Endothelial cell of hepatic sinusoid (primary cell): ENCODE data around the gene ELAVL2.

Source experiments
- in situ Hi-C: cut with HindIII; loops from 2 replicates; pipeline ENCODE4 v1.10.0; 2017; ENCODE audit warnings: low sequenced_read_pairs

The ELAVL2 gene

DNA sequence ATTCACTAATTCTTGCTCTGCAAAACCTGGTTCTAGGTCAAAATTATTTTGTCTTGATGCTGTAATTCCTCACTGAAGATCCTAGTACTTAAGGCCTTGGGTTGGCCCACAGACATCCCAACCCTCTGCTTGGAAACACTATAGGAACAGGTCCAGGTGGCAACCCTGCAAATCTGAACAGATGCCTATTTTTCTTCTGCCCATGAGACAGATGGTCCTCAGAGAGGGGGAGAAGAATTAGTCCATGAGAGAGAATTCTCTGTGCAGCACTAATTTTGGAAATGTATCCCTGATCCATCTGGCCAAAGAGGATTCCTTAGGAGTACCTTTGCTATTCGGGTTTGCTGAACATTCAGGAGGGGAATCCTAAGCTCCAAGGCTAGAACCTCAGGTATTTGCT is 156.3 kb downstream of the ELAVL2 start:
- in situ Hi-C loops: no loop called here

DNA sequence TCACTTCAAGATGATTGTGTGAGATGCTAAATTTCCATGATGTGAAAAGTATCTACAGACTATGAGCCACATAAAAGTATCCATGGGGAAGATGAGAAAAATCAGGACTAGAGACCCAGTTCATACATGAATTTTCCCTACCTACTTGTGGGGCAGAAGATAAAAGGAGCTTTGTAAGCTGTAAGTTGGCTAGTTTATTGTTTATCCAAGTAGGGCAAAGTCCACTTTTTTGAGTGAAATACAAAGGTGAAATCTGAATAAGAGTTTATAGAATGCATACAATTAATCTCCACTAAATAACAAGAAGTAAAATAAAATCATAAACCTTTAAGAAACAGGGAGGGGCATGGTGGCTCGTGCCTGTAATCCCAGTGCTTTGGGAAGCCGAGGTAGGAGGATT is 160.4 kb downstream of the ELAVL2 start:
- in situ Hi-C loops: no loop called here

DNA sequence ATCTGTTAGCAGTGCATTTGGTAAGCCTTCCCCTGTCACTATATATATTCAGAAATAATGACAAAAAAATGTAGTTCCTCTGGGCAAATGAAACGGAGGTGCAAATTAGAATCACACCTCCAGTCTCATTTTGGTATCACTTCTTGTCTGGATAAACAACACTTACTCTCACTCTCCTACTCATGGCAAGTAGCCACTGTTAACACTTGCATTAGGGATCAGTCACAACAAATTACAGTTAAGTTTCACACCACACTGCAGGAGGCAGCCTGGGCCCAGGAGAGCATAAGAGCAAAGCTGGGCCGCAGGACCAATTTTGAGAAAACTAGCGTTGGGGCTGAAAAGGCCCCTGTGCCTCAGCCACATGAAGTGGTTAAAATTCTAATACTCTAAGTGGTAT is 161.0 kb downstream of the ELAVL2 start:
- in situ Hi-C loops: no loop called here

DNA sequence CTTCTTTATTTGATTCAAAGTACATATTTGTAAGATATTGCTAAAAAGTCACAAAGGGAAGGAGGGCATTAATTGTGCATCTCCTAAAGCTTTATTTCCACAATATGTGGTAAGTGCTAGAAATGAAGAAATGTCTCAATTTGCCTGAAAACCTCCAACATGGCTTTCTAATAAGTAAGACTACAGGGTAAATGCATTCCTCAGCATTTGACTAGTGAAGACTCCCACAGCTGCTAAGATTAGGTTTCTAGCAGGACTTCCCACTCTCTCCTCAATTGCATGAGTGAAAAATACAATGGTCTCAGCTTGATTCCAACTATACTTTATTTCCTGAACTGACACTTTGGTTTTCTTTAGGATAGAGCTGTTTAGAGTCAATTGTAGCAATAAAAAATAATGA is 162.1 kb downstream of the ELAVL2 start:
- in situ Hi-C loops: no loop called here

DNA sequence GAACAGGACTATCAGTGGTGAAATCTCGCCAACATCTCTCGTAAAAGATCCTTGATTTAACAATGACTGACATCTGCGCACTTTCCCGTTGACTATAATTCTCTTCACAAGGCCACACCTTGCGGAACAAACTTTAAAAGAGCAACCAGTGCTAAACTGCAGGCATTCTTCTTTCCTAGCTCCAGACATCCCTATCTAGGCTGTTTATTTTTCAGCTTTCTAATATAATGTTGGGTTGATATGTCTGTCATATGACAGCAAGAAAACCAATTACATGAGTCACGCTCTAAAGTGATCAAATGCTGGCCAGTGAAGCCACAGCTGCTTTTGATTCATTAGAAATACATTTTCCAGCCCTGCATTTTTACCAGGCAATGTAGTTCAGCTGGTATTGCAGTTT is 162.5 kb downstream of the ELAVL2 start:
- in situ Hi-C loops: no loop called here

DNA sequence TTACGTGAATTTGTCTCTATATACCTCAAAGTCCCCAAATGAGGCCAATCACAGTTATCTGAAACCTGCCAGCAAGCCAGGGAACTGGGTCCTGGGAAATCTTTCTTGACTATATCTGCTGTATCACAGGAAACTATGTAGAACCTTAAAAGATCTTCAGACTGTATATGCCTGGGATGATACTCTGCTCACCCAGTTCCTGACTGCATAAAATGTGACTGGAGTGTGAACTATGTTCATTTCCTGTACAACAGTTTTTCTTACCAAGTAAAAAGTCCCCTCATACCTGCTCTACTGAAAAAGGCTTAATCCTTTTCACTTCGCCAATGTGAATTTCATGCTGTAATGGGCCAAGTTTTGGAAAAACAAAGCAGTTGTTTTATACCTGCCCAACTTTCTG is 162.9 kb downstream of the ELAVL2 start:
- in situ Hi-C loops: no loop called here

DNA sequence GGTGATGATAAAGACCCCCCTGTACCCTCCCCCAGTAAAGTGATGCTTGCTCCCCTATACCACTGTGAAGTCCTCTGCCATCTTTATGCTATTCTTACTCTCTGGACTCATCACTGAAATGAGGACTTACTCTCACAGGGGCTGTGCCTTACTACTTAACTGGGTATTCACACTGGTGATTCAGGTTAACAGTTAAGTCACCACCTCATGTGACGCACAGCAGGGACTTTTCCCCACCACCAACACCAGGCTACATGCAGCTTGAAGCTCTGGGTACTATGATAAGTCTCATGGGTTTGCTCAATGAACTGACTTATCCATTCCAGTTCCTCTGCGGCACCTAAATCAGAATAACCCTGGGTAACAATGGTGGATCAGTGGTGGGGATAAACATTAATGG is 163.7 kb downstream of the ELAVL2 start:
- in situ Hi-C loops: no loop called here

DNA sequence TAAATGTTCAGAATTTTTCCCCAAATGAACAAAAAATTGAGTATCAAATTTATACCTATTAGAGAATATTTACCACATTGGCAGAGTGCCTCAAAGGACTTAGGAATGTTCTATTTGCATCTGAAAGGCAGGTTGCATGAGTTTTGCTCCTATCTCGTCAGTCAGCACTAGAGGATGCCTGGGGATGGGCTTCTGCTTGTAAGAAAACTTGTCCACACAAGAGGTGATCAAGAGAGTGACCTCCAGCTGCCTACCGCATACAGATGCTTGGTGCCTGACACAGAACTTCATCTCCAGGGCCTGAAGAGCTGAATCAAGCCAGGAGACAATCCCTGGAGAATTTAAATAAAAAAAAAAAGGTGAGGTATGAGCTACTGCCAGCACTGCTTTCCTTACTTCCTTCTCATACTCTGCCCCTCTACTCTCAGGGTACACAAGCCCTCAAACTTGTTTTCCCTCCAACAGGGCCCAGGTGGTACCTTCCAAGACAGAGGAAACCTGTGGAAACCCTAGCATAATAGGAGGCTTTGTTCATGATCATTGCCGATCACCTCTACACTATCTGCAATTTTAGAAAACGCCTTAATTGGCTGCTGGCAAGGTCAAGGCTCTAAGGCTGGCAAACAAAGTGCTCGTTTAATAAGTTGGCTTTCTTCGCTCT is 166.6 kb downstream of the ELAVL2 start:
- in situ Hi-C loops: no loop called here

DNA sequence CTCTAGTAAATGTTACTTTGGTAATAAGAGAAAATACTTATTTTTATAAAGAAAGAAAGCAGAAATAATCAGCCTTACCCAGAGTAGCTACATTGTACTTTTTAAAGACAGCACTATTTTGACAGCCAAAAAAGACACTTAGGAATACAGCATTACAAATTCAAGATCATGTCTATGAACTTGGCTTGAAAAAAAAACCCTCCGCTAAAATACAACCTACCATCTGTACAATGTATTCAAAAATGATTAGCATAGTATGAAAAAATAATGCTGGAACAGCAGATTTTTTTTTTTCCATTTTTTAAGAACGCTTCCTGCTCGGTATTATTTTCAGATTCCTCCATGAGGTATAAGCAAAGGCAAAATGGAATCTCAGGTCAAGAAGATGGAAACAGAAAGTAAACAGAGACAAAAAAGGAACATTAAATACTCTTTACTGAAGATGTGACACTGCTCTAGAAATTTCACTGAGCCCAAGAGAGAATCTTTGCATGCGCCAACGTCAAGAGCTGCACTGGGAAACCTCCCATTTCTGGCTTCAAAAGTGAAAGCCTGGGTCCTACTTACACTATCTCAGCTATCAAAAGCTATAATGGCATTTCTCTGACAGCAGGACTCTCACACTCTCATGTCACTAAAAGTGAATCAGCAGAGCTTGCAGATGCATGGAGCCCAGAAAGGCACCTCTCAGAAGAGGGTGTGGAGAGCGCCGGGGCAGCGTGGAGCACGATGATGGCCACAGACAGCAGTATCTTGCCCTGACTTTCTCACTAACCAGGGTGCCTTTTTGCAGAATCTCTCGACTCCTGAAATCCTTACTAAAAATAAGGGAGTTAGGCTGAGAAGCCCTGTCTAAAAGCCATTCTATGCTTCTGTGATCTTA is 167.4 kb downstream of the ELAVL2 start:
- in situ Hi-C loops: no loop called here

DNA sequence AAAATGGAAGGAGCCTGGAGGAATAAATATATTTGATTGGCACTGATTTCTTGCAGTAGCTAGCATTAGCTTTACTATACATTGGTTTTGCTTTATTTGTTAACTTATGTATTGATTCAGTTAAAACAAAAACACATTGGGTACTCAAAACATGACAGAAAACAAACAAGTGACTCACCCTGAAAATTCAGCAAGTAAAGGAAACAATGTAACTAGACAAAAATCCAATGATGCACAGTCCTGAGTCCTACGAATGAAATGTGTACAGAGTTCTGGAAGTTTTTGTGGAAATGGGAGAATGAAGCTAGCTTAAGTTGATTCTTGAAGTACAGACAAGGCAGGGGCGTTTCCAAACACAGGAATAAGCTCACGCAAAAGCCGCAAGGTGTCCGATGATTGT is 175.0 kb downstream of the ELAVL2 start:
- in situ Hi-C loops: no loop called here

DNA sequence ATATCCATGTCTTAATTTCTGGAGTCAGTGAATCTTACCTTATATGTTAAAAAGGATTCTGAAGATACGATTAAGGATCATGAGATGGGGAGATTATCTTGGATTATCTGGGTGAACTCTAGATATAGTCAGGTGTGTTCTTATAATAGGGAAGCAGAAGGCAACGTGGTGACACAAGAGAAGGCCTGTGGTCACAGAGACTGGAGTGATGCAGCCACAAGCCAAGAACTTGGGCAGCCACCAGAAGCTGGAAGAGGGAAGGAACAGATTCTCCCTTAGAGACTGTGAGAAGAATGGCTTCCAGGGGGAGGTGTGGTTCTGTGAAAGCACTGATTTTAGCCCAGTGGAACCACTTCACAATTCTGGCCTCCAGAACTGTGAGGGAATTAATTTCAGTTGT is 177.4 kb downstream of the ELAVL2 start:
- in situ Hi-C loops: no loop called here

DNA sequence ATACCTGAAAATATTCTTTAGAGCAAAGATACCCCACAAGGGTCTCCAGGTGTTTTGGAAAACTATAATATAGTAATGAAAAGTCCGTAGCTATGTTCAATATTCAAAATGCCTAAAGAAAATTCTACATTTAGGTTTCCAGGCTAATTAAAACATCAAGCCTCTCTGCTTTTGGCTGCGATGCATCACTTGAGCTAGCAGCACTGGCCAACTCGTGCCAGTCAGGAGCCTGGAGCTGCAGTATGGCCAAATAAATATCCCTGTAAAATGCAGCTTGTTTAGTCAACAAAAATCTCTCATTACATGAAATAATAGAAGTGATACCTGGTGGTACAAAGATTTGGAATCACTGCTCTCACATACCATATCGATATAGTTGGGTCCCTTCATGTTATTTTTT is 181.1 kb downstream of the ELAVL2 start:
- in situ Hi-C loops: no loop called here

DNA sequence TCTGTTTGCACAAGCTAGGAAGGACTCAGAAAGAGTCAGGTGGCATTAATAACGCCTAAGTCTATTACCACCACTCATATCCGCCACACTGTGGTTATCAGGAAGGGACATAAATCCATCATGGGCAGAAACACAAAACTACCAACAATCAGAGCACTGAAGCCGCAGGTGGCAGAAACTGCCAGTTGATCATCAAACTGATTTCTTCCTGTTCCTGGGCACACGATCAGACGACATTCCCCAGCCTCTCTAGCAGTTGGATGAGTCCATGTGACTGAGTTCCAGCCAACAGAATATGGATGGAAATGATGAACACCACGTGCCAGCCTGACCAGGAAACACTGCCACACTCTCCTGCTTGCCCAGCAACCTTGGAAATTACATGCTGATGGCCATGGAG is 181.7 kb downstream of the ELAVL2 start:
- in situ Hi-C loops: no loop called here

DNA sequence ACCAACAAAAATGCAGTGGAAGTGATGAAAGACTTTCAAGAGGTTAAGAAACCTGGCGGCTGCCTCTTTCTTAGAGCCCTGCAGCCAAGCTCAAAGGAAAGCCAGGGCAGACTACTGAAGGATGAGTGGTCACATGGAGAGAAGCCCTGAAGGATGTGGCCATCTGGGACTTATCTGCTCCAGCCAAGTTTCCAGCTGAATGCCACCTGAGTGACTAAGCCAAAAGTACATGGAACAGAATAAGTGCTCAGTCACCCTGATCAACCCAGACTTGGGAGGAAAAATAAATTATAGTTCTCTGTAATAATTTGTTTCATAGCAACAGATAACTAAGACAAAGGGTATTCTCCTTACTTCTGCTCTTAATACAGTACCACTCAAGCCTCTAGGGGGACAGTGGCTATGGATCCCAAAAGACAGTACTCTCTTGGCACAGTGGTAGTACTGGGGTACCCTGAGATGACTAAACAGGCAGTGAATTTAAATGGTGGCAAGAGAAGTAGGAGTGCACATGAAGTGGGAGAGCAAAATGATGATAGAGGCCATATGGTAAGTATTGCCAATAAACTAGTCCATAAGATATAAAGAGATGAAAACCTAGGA is 182.3 kb downstream of the ELAVL2 start:
- in situ Hi-C loops: no loop called here
